HG03439 (cell line): ENCODE data around the gene LGMN.

Experiments
- ATAC-seq: cut with Tn5 transposase; IDR thresholded peaks from one replicate; pipeline ENCODE4 v1.9.1; 2021; ENCODE audit warnings: mild to moderate bottlenecking, moderate library complexity; ENCODE audit not compliant: unreplicated experiment

The LGMN gene

GRCh38 chr14:92679246-92679645 is 69.2 kb downstream of the LGMN start:
- no peak for ATAC-seq

GRCh38 chr14:92678766-92679165 is 69.7 kb downstream of the LGMN start:
- no peak for ATAC-seq

GRCh38 chr14:92677955-92678354 is 70.5 kb downstream of the LGMN start:
- no peak for ATAC-seq

GRCh38 chr14:92677087-92677668 is 71.2 kb downstream of the LGMN start:
- peak; percentile 76 for ATAC-seq

- no peak for ATAC-seq
Measured at GRCh38 chr14:92676403-92677086, 71.9 kb downstream of the LGMN start.

GRCh38 chr14:92675976-92676375 is 72.5 kb downstream of the LGMN start:
- no peak for ATAC-seq

GRCh38 chr14:92675421-92675820 is 73.0 kb downstream of the LGMN start:
- no peak for ATAC-seq

GRCh38 chr14:92673601-92674150 is 74.8 kb downstream of the LGMN start:
- no peak for ATAC-seq

- ATAC-seq, result no peak
Measured at GRCh38 chr14:92670643-92671366, 77.6 kb downstream of the LGMN start.

- ATAC-seq, result no peak
Measured at GRCh38 chr14:92670160-92670559, 78.3 kb downstream of the LGMN start.

- ATAC-seq, result no peak
Measured at GRCh38 chr14:92668276-92668973, 80.0 kb downstream of the LGMN start.

GRCh38 chr14:92666251-92666650 is 82.2 kb downstream of the LGMN start:
- ATAC-seq, result no peak

- no peak for ATAC-seq
Measured at GRCh38 chr14:92665661-92666110, 82.7 kb downstream of the LGMN start.

- no peak for ATAC-seq
Measured at GRCh38 chr14:92663049-92663448, 85.4 kb downstream of the LGMN start.

GRCh38 chr14:92660571-92660970 is 87.9 kb downstream of the LGMN start:
- no peak for ATAC-seq

GRCh38 chr14:92659765-92660561 is 88.5 kb downstream of the LGMN start:
- ATAC-seq, result no peak

GRCh38 chr14:92658684-92659083 is 89.7 kb downstream of the LGMN start:
- ATAC-seq, result no peak

- ATAC-seq, result no peak
Measured at GRCh38 chr14:92658160-92658559, 90.3 kb downstream of the LGMN start.

- no peak for ATAC-seq
Measured at GRCh38 chr14:92657457-92658142, 90.8 kb downstream of the LGMN start.
